Endothelial cell of umbilical vein (primary cell): ENCODE results near the gene GRIK1. TPM values are rescaled to one million over a fixed set of nuclear protein-coding genes. Genes with fewer than 3 reads are reported as not detected.

Experiments used
- BruUV-seq: library from RNA; stranded (reverse); fragments of 400-500 nt; replicated peaks from 2 replicates; lab custom pipeline; 2021; lab: Mats Ljungman, UMichigan
- CTCF ChIA-PET: fragments of 300-600, 350-600 bp; sonication (Branson Sonifier 250); formaldehyde crosslinking; loops from one replicate; lab custom pipeline; 2021; ENCODE audit warnings: antibody characterized with exemption, inconsistent platforms; lab: Charles Lee
- POLR2A ChIA-PET: fragments of 300-600, 350-600 bp; sonication (Branson Sonifier 250); formaldehyde crosslinking; loops from one replicate; lab custom pipeline; 2021; ENCODE audit warnings: antibody characterized with exemption, inconsistent platforms; lab: Charles Lee
- DNase-seq: peaks from one replicate; pipeline ENCODE4 v3.0.0-alpha.2; 2011; ENCODE audit warnings: low read depth, low spot score
- FAIRE-seq: peaks from 2 replicates; lab custom pipeline; 2011; peaks lifted over from hg19 to GRCh38; lab: Jason Lieb, UNC
- H2AFZ ChIP-seq: 2 replicates; pipeline ENCODE4 v1.6.0; 2012; ENCODE audit warnings: low read depth, low read length, control low read depth, inconsistent platforms
- H3K27ac ChIP-seq: 2 replicates; pipeline ENCODE4 v1.5.1; 2011; ENCODE audit warnings: low read depth, mild to moderate bottlenecking, control low read depth, low read length, moderate library complexity; ENCODE audit not compliant: insufficient read depth
- H3K27me3 ChIP-seq, 2 experiments: 2 replicates each; pipeline versions ENCODE4 v1.6.0 to v1.6.1; 2011; ENCODE audit warnings: low read length in 2 of 2, mixed read lengths in 1 of 2; ENCODE audit not compliant: control insufficient read depth in 2 of 2, insufficient read depth in 2 of 2
- H3K36me3 ChIP-seq, 2 experiments: 2 replicates in 1 of 2; 3 replicates in 1 of 2; pipeline ENCODE4 v1.5.1; 2011; ENCODE audit warnings: low read length in 2 of 2, mild to moderate bottlenecking in 1 of 2, moderate library complexity in 1 of 2; ENCODE audit not compliant: control insufficient read depth in 2 of 2, insufficient read depth in 2 of 2; ENCODE audit errors: extremely low read depth in 1 of 2
- H3K4me1 ChIP-seq: 3 replicates; pipeline ENCODE4 v1.5.1; 2011; ENCODE audit warnings: mild to moderate bottlenecking, low read length; ENCODE audit not compliant: control insufficient read depth, insufficient read depth; ENCODE audit errors: extremely low read depth
- H3K4me2 ChIP-seq: 2 replicates; pipeline ENCODE4 v1.6.1; 2011; ENCODE audit warnings: low read length, control low read depth, mixed read lengths; ENCODE audit not compliant: insufficient read depth
- H3K4me3 ChIP-seq, 3 experiments: fragments of 200-600 bp in 1 of 3; sonication (generic), shearing (Covaris generic) in 1 of 3; replicated peaks in 1 of 3; 2 replicates each; pipeline ENCODE4 v1.5.1; 2011 to 2016; ENCODE audit warnings: control low read depth in 3 of 3, low read length in 3 of 3, mild to moderate bottlenecking in 2 of 3, inconsistent platforms in 1 of 3, low read depth in 1 of 3, moderate library complexity in 1 of 3; ENCODE audit not compliant: insufficient read depth in 1 of 3
- H3K79me2 ChIP-seq: 2 replicates; pipeline ENCODE4 v1.6.0; 2012; ENCODE audit warnings: low read length, inconsistent platforms; ENCODE audit not compliant: control insufficient read depth, insufficient read depth
- H3K9ac ChIP-seq: replicated peaks from 2 replicates; pipeline ENCODE3; 2011; ENCODE audit warnings: low read length, control low read depth; ENCODE audit not compliant: insufficient read depth; ENCODE audit errors: extremely low read depth
- H3K9me1 ChIP-seq: replicated peaks from 3 replicates; pipeline ENCODE4 v1.6.0; 2011; ENCODE audit warnings: mild to moderate bottlenecking, low read length; ENCODE audit not compliant: control insufficient read depth, insufficient read depth; ENCODE audit errors: extremely low read depth
- H3K9me3 ChIP-seq: replicated peaks from 2 replicates; pipeline ENCODE4 v1.5.1; 2012; ENCODE audit warnings: low read length, inconsistent platforms; ENCODE audit not compliant: control insufficient read depth, insufficient read depth
- H4K20me1 ChIP-seq: replicated peaks from 2 replicates; pipeline ENCODE3; 2011; ENCODE audit warnings: mild to moderate bottlenecking, low read length; ENCODE audit not compliant: control insufficient read depth, insufficient read depth; ENCODE audit errors: extremely low read depth
- EZH2 ChIP-seq: IDR thresholded peaks from 2 replicates; pipeline ENCODE4 v1.6.1; 2012; ENCODE audit warnings: borderline replicate concordance, low read depth, mild to moderate bottlenecking, moderate library complexity, low read length, inconsistent platforms; ENCODE audit not compliant: severe bottlenecking
- FOS ChIP-seq: IDR thresholded peaks from 2 replicates; pipeline ENCODE4 v1.6.1; 2011; ENCODE audit warnings: mild to moderate bottlenecking, low read length, moderate library complexity, borderline replicate concordance; ENCODE audit not compliant: insufficient read depth
- POLR2A ChIP-seq: IDR thresholded peaks from 2 replicates; pipeline ENCODE4 v1.6.1; 2012; ENCODE audit warnings: low read depth, mild to moderate bottlenecking, control low read depth, low read length
- POLR2AphosphoS5 ChIP-seq: IDR thresholded peaks from 2 replicates; pipeline ENCODE4 v1.6.1; 2012; ENCODE audit warnings: low read depth, mild to moderate bottlenecking, control low read depth, low read length, moderate library complexity; ENCODE audit not compliant: insufficient read depth
- dilution Hi-C: fragments of 300-500 bp; cut with MboI; formaldehyde crosslinking; loops from one replicate; pipeline ENCODE4 v1.15.0; 2019; ENCODE audit warnings: low sequenced_read_pairs; ENCODE audit not compliant: extremely low pct_ligation_motif_present
- intact Hi-C: fragments of 100-400 bp; cut with micrococcal nuclease; formaldehyde crosslinking; loops from one replicate; pipeline ENCODE4 v1.10.0; 2022
- polyA plus RNA-seq, 4 experiments: library from polyadenylated mRNA; depleted of rRNA in 3 of 4; stranded (reverse) in 3 of 4; unstranded in 1 of 4; fragments of >200 nt; gene quantifications; 2 replicates each; pipeline versions ENCODE4 v1.2.1 to v1.2.3, GENCODE V29; 2011 to 2012; ENCODE audit warnings: missing spikeins in 1 of 4
- total RNA-seq: library from RNA; stranded (reverse); gene quantifications from 2 replicates; pipeline ENCODE4 v1.2.3, GENCODE V29; 2021
- TF ChIP-seq, protein P1 (sequence below), 2 donors: IDR thresholded peaks; 1 replicate in 1 of 2; 2 replicates in 1 of 2; pipeline ENCODE4 v1.5.1; 2011; ENCODE audit warnings: low read length in 2 of 2, mild to moderate bottlenecking in 2 of 2, moderate library complexity in 2 of 2, control low read depth in 1 of 2, inconsistent platforms in 1 of 2, low read depth in 1 of 2; ENCODE audit not compliant: insufficient read depth in 1 of 2; ENCODE audit errors: extremely low read depth in 1 of 2

GRIK1 gene
- total and polyA plus RNA-seq, 2 donors (not counting 3 experiments of a cell fraction or from before 2014, with no cell fraction given): not detected

DNA sequence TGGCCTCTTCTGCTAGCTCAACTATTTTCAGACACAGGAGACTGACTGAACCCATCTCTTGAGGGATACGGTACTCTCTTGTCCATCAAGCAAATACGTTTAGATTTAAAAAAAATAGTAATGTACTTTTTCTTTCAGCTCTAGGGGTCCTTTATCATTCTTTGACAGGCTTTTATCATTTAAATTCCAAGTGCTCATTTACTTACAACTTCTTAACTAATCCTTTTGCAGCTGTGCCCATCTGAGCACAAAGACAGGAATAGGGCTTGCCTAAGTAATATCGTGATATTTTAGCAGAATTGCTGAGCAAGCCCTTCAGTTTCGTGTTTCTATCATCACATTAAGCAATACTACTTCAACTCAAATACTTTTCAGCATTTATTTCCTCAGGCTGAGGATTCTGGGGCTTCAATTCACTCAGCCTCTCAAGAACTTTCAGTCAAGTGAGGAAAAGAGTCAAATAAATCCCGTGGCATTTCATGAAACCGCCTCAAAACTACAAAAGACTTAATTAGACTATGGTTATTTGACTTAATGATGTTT lies 323.5 kb downstream of the GRIK1 start:
- H3K9me1 ChIP-seq: no peaks in the 10 kb centered on the region
- H4K20me1 ChIP-seq: no peaks in the 10 kb centered on the region
- dilution Hi-C loops (no loop called here), intact Hi-C loops (no loop called here)
- no peak overlapping the region for H2AFZ ChIP-seq
- no peaks in the 10 kb centered on the region for H3K79me2 ChIP-seq
- no peak overlapping the region for H3K9ac ChIP-seq
- no peaks in the 10 kb centered on the region for H3K36me3 ChIP-seq
- no peak overlapping the region for H3K27ac ChIP-seq
- ChIA-PET CTCF (no interaction called here), POLR2A (no interaction called here)
- H3K27me3 ChIP-seq: no peaks in the 10 kb centered on the region
- H3K4me1 ChIP-seq: no peaks in the 10 kb centered on the region
- DNase-seq (no peak), FAIRE-seq (no peak)
- H3K4me2 ChIP-seq: no peak overlapping the region
- H3K9me3 ChIP-seq: no peaks in the 10 kb centered on the region
- no peak for TF ChIP-seq POLR2AphosphoS5
- TF ChIP-seq FOS: no peak
- TF ChIP-seq EZH2: no peak
- H3K4me3 ChIP-seq: no peak overlapping the region
- no TSS peak for BruUV-seq

- Histone ChIP-seq H3K9me3 (no peaks in the 10 kb centered on the region), H3K4me3 (no peak overlapping the region), H3K4me1 (no peaks in the 10 kb centered on the region), H2AFZ (no peak overlapping the region), H3K4me2 (no peak overlapping the region), H3K36me3 (no peaks in the 10 kb centered on the region), H3K79me2 (no peaks in the 10 kb centered on the region), H4K20me1 (no peaks in the 10 kb centered on the region), H3K27ac (no peak overlapping the region), H3K9me1 (no peaks in the 10 kb centered on the region), H3K9ac (no peak overlapping the region), H3K27me3 (no peaks in the 10 kb centered on the region)
- no TSS peak for BruUV-seq
- POLR2A ChIA-PET: no interaction called here
- intact Hi-C loops: no loop called here
- DNase-seq: no peak
- dilution Hi-C loops: no loop called here
- CTCF ChIA-PET: interaction anchor here (1.4 kb wide), 1 partner anchor 22 kb away, joined by 3 read pairs; no protein-coding TSS in a partner anchor
- TF ChIP-seq, protein P1, sequence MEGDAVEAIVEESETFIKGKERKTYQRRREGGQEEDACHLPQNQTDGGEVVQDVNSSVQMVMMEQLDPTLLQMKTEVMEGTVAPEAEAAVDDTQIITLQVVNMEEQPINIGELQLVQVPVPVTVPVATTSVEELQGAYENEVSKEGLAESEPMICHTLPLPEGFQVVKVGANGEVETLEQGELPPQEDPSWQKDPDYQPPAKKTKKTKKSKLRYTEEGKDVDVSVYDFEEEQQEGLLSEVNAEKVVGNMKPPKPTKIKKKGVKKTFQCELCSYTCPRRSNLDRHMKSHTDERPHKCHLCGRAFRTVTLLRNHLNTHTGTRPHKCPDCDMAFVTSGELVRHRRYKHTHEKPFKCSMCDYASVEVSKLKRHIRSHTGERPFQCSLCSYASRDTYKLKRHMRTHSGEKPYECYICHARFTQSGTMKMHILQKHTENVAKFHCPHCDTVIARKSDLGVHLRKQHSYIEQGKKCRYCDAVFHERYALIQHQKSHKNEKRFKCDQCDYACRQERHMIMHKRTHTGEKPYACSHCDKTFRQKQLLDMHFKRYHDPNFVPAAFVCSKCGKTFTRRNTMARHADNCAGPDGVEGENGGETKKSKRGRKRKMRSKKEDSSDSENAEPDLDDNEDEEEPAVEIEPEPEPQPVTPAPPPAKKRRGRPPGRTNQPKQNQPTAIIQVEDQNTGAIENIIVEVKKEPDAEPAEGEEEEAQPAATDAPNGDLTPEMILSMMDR (IDR thresholded peaks at IDR 0.05; ENCODE audit: extremely low read depth in 1 of 2, insufficient read depth in 1 of 2, low read depth in 1 of 2, low read length in 2 of 2): no peak
- no peak for TF ChIP-seq POLR2A
- no peak for FAIRE-seq
These were observed 325.9 kb downstream of the GRIK1 start for GRCh38 chr21:29613877-29614276.
